HL-60 (cell line): Measurements from ENCODE around the gene SECTM1.

Experiments
- POLR2AphosphoS5 ChIP-seq: IDR thresholded peaks from 2 replicates; pipeline ENCODE4 v1.6.1; 2012; ENCODE audit warnings: low read depth
- TF ChIP-seq, protein P1 (sequence below): IDR thresholded peaks from one replicate; pipeline ENCODE4 v1.5.1; 2011; ENCODE audit warnings: low read length, control low read depth, inconsistent platforms; ENCODE audit not compliant: insufficient read depth
- TF ChIP-seq, protein P2 (sequence below): IDR thresholded peaks from 2 replicates; pipeline ENCODE4 v1.6.1; 2012; ENCODE audit warnings: low read depth; ENCODE audit not compliant: insufficient replicate concordance

DNA sequence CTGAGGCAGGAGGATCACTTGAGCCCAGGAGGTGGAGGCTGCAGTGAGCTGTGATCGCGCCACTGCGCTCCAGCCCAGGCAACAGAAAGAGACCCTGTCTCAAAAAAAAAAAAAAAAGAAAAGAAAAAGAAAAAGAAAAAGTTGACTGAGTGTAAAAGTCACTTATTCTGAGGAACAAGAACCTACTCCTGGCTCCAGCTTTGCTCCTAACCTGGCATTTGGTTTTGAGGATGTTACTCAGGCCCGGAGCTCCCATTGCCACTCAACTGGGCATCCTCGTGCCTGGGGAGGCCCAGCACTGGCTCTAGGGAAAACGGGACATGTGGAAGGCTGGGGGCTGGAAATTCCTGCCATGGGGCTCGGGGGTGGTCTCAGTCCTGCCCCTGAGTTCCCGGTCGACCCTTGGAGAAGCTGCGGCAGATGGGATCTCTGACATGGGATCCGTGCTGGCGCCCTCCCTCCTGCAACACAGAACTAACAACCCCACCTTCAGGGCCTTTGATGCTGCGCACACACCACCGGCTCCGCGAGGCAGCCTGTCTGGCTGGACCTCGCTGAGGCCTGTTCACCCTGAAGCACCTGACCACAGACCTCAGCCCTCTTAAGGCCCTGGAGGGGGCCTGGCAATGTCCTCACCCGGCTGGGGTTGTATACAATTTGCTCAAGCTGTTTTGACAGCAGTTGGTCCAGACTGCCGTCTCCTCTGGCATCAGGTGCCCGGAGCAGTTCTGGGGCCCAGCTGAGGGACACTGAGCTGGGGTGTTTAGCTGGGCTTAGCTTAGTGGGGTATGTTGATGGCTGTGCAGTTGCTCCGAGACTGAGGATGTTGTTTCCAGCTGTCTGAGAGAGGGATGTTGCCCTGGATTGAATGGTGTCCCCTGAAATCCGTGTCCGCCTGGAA, 28.5 kb downstream of the SECTM1 start:
- TF ChIP-seq, protein P1, sequence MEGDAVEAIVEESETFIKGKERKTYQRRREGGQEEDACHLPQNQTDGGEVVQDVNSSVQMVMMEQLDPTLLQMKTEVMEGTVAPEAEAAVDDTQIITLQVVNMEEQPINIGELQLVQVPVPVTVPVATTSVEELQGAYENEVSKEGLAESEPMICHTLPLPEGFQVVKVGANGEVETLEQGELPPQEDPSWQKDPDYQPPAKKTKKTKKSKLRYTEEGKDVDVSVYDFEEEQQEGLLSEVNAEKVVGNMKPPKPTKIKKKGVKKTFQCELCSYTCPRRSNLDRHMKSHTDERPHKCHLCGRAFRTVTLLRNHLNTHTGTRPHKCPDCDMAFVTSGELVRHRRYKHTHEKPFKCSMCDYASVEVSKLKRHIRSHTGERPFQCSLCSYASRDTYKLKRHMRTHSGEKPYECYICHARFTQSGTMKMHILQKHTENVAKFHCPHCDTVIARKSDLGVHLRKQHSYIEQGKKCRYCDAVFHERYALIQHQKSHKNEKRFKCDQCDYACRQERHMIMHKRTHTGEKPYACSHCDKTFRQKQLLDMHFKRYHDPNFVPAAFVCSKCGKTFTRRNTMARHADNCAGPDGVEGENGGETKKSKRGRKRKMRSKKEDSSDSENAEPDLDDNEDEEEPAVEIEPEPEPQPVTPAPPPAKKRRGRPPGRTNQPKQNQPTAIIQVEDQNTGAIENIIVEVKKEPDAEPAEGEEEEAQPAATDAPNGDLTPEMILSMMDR: no peak
- TF ChIP-seq, protein P2, sequence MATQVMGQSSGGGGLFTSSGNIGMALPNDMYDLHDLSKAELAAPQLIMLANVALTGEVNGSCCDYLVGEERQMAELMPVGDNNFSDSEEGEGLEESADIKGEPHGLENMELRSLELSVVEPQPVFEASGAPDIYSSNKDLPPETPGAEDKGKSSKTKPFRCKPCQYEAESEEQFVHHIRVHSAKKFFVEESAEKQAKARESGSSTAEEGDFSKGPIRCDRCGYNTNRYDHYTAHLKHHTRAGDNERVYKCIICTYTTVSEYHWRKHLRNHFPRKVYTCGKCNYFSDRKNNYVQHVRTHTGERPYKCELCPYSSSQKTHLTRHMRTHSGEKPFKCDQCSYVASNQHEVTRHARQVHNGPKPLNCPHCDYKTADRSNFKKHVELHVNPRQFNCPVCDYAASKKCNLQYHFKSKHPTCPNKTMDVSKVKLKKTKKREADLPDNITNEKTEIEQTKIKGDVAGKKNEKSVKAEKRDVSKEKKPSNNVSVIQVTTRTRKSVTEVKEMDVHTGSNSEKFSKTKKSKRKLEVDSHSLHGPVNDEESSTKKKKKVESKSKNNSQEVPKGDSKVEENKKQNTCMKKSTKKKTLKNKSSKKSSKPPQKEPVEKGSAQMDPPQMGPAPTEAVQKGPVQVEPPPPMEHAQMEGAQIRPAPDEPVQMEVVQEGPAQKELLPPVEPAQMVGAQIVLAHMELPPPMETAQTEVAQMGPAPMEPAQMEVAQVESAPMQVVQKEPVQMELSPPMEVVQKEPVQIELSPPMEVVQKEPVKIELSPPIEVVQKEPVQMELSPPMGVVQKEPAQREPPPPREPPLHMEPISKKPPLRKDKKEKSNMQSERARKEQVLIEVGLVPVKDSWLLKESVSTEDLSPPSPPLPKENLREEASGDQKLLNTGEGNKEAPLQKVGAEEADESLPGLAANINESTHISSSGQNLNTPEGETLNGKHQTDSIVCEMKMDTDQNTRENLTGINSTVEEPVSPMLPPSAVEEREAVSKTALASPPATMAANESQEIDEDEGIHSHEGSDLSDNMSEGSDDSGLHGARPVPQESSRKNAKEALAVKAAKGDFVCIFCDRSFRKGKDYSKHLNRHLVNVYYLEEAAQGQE: no peak
- TF ChIP-seq POLR2AphosphoS5: no peak
